Stimulated activated CD8-positive, alpha-beta memory T cell treated with anti-CD3 and anti-CD28 coated beads, Interleukin-7, amount 100 ng/mL, for 48 hours (primary cell): Measurements from ENCODE around the gene NNT.
A peak's percentile ranks its signal among the peaks of the same experiment; 100 is the strongest.
"Not testable (repeated sequence)": the region's sequence is repeated elsewhere in the genome, so short reads cannot be mapped to it uniquely, and the experiment has no call there.

Experiments
- DNase-seq, 2 donors: peaks; one replicate each; pipeline ENCODE4 v3.0.0-alpha.2; 2020; ENCODE audit warnings: low read depth in 1 of 2; ENCODE audit errors: extremely low read depth in 1 of 2

Gene NNT

GRCh38 chr5:43602461-43603343 is at the start of gene NNT:
TSS of gene NNT (plus strand) at chr5:43603180. CDS start at chr5:43609196, 6,016 bp downstream.
- peak; percentile 57 to 67 for DNase-seq

- no peak for DNase-seq
These were observed 49.6 kb upstream of the NNT start for GRCh38 chr5:43553381-43553780.

GRCh38 chr5:43554497-43554896 is 48.5 kb upstream of the NNT start:
- no peak for DNase-seq

- peak; percentile 12 to 33 for DNase-seq
These were observed 46.9 kb upstream of the NNT start for GRCh38 chr5:43555895-43556606.

- DNase-seq, result peak in 1 of 2 donors; percentile 74
These were observed 46.4 kb upstream of the NNT start for GRCh38 chr5:43556607-43556856.

GRCh38 chr5:43556857-43557542 is 46.0 kb upstream of the NNT start, which contains the start of gene PAIP1:
TSS of gene PAIP1 (minus strand) at chr5:43557077. CDS start at chr5:43556846, 231 bp downstream.
- peak; percentile 4 to 67 for DNase-seq

GRCh38 chr5:43560128-43560527 is 42.9 kb upstream of the NNT start:
- DNase-seq, result no peak

GRCh38 chr5:43561356-43561755 is 41.6 kb upstream of the NNT start:
- DNase-seq, result no peak

- no peak for DNase-seq
These were observed 39.7 kb upstream of the NNT start for GRCh38 chr5:43563321-43563720.

GRCh38 chr5:43564289-43564850 is 38.6 kb upstream of the NNT start:
- no peak for DNase-seq

GRCh38 chr5:43565043-43565442 is 37.9 kb upstream of the NNT start:
- DNase-seq, result no peak

- DNase-seq, result no peak
These were observed 35.0 kb upstream of the NNT start for GRCh38 chr5:43567967-43568366.

- no peak for DNase-seq
These were observed 33.7 kb upstream of the NNT start for GRCh38 chr5:43569236-43569746.

GRCh38 chr5:43570450-43571158 is 32.4 kb upstream of the NNT start:
- DNase-seq, result no peak

GRCh38 chr5:43571237-43571636 is 31.7 kb upstream of the NNT start:
- DNase-seq, result no peak

- no peak for DNase-seq
These were observed 30.6 kb upstream of the NNT start for GRCh38 chr5:43572357-43572756.

GRCh38 chr5:43573058-43573457 is 29.9 kb upstream of the NNT start:
- DNase-seq, result no peak

- not testable (repeated sequence) for DNase-seq
These were observed 22.4 kb upstream of the NNT start for GRCh38 chr5:43580402-43581210.

- no peak for DNase-seq
These were observed 21.6 kb upstream of the NNT start for GRCh38 chr5:43581398-43581797.
